Lung microvascular endothelial cell (primary cell): ENCODE data around the gene DIP2C. TPM values are rescaled to one million over a fixed set of nuclear protein-coding genes. Genes with fewer than 3 reads are reported as not detected.
"Not testable (repeated sequence)": the region's sequence is repeated elsewhere in the genome, so short reads cannot be mapped to it uniquely, and the experiment has no call there.

ENCODE experiments used
- DNase-seq, 2 donors: peaks; one replicate each; pipeline versions ENCODE4 v3.0.0 to v3.0.0-alpha.2; 2010; ENCODE audit warnings: low read depth in 2 of 2
- total RNA-seq: library from RNA; depleted of rRNA; stranded (reverse); fragments of >200 nt; gene quantifications from 2 replicates; pipeline ENCODE4 v1.2.1, GENCODE V29; 2014

DIP2C gene
- total RNA-seq, 1 donor from 2014 or later = 8.7 TPM

DNA sequence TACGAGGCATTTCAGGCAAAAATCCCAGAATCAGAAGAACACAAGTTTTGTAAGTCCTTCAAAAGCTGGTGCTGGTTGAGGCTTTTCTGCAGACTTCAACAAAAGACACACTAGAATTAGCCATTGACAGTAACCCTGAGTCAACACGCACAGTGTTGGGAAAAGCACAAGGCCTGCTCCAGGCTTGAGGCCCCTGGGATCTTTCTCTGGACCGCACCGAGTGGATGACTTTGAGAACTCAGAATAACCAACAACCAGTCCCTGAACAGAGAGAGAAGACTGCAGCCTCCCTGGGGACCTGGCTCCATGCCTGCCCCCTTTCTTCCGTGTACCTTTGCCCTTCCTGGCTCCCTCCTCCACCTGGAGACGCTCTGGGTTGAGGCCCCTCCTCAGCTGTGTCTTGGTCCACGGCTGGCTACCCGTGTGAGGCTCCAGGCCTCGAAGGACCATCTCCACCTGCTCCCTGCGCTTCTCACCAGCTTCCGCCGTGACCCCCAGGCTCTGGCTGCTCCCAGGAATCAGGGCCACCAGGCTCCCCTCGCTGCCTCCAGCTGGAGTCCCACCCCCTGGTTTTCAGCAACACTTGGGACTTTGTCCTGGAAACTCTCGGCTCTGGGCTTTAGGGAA lies 28.4 kb downstream of the DIP2C start:
- no peak for DNase-seq

DNA sequence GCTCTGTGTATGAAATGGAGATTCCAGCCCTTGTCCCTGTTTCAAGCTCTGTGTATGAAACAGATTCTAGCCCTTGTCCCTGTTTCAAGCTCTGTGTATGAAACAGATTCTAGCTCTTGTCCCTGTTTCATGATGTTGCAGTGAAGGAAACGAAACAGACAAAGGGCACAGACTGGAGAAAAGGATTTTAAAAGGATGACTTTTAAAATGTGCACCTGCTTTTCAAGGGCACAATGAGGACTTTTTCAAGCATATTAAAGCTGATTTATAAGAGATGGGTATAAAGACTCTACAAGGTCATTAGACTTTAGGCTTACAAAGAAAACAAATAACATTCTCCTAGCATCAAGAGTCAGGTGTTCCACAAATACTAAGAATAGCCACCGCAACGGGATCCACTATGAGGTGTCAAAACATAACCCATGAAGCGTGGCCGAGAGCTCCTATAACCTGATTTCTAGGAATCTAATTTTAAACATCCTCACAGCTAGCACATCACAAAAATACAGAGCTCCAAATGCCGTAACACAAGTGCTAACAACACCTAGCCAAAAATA lies 29.0 kb downstream of the DIP2C start:
- DNase-seq = no peak

GRCh38 chr10:659688-660141 lies 29.8 kb downstream of the DIP2C start:
- DNase-seq = peak; percentile 30 to 61

GRCh38 chr10:657816-658350 lies 31.6 kb downstream of the DIP2C start:
- not testable (repeated sequence) for DNase-seq

DNA sequence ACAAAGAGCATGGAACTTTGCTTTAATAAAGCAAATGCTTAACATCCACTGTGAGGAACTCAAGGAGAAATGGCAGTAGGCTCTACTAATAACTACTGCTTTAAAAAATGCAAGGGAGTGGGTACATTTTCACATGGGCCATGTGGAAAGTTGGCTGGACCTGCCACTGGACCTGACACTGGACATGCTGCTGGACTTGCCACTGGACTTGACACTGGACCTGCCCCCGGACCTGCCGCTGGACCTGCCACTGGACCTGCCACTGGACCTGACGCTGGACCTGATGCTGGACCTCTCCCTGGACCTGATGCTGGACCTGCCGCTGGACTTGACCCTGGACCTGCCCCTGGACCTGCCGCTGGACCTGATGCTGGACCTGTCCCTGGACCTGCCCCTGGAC lies 32.6 kb downstream of the DIP2C start:
- DNase-seq = no peak

GRCh38 chr10:655184-655583 lies 34.3 kb downstream of the DIP2C start:
- no peak for DNase-seq

DNA sequence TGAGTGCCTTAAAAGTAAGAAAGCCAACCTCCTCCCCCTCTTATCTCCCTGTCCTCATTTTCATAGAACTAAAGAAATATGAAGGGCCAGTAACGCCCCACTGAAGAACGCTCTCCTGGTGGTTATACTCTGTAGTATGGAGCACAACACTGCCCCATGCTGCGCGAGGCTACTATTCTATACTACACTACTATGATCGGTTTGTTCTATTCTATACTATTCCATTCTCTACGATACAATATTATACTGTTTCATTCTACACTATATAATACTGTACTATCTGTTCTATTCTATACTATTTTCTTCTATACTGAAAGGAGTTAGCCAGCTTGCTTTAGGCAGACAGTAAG lies 34.8 kb downstream of the DIP2C start:
- no peak for DNase-seq

DNA sequence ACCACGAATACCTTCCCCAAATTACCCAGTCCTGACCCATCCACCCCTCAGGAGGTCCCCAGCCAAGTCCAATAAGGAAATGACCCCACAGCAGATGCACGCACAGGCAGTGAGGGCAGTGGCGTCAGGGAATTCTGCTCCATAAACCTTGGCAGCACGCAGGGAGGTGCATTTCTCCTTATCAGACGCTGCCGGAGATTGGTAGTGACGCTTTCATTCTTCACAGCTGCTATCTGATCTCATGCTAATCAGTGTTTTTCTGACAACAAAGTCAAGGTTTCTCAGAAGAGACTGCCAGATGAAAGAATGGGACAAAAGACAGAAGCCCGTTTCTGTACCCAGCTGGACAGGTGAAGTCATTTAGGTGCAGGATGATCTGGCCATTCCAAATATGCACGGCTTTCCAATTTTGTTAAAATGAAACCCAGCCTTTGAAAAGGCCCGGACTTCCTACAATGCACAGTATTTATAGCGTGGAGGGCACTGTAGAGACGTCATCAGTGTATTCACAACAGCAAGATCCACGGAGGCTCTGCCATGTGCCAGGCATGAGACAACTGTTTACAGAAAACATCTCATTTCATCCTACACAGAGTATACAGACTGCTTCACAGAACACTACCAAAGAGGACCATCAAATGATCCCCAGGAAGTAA lies 35.3 kb downstream of the DIP2C start:
- peak; percentile 8 to 33 for DNase-seq

- DNase-seq = not testable (repeated sequence)
Observed at GRCh38 chr10:652832-653459, 36.5 kb downstream of the DIP2C start.

- no peak for DNase-seq
Observed at GRCh38 chr10:652233-652632, 37.2 kb downstream of the DIP2C start.

DNA sequence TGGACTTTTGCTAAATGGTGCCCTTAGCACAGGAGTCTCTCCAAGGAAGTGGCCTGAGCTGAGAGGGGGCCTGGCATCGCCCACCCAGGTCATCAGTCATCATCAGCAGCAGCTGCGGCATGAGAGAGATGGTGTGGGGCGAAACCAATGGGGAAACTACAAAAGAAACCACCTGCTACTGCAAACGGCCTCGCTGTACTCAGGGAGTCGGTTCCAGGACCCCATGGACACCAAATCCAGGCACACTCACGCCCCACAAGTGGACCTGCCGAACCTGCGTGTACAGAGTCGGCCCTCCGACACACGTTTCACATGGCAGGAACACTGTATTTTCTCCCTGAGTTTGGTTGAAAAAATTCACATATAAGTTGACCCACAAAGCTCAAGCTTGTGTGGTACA lies 37.8 kb downstream of the DIP2C start:
- no peak for DNase-seq

- no peak for DNase-seq
Observed at GRCh38 chr10:650886-651615, 38.4 kb downstream of the DIP2C start.

DNA sequence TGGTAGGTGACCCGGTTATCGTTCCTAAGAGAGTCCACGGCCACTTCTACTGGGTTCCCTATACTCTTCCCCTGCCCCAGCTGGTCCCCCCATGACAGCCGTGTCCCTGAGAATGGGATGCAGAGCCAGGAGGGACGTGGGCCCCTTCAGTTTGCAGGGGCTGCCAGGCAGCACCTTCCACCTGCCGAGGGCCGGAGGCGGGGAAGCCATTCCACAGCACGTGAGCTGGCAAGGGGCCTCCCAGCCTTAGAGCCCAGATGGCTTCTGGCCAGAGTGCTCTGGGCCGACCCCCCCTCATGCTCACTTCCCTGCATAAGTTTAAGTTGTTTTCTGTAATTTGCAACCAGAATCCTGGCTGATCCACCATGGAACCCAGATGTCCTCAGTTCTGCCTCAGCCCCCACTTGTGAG lies 39.0 kb downstream of the DIP2C start:
- DNase-seq = peak in 1 of 2 donors; percentile 53

GRCh38 chr10:649798-650440 lies 39.5 kb downstream of the DIP2C start:
- peak; percentile 19 to 87 for DNase-seq

DNA sequence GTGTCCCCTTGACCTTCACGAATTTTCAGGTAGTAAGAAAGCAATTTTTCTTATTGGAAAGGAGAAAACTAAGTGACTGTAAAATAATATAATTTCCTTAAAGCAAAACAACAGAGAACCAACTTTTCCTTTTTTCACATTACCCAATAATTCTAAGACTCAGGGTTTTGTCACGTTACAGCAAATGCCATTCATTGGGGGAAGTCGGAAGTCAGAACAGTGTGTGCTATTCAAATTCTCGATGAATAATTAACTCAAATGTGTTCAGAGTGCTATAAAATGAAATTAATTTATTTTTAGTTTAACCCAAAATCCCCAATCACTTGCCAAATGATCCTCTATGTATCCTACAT lies 40.0 kb downstream of the DIP2C start:
- no peak for DNase-seq

DNA sequence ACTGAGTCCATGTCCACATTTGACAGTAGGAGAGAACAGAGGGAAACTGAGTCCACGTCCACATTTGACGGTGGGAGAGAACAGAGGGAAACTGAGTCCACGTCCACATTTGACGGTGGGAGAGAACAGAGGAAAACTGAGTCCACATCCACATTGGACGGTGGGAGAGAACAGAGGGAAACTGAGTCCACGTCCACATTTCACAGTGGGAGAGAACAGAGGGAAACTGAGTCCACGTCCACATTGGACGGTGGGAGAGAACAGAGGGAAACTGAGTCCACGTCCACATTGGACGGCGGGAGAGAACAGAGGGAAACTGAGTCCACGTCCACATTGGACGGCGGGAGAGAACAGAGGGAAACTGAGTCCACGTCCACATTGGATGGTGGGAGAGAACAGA lies 42.4 kb downstream of the DIP2C start:
- not testable (repeated sequence) for DNase-seq

- DNase-seq = no peak
Observed at GRCh38 chr10:646118-646524, 43.3 kb downstream of the DIP2C start.

DNA sequence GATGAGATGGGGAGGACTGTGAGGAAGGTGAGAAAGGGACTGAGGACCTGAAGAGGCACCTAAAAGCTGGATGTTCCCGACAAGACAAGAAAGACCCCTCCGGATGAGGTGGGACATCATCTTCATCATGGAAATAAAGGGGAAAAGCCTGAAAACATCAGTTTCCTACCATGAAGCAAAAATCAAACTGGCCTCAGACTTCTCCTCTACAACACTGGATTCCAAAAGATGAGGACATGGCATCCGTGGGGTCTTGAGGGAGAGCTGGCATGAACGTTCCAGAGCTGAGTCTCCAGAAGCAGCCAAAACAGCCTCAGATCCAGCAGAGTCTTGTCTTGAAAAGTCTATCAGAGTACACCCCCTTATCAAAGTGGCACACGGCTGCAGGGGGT lies 44.5 kb downstream of the DIP2C start:
- no peak for DNase-seq

DNA sequence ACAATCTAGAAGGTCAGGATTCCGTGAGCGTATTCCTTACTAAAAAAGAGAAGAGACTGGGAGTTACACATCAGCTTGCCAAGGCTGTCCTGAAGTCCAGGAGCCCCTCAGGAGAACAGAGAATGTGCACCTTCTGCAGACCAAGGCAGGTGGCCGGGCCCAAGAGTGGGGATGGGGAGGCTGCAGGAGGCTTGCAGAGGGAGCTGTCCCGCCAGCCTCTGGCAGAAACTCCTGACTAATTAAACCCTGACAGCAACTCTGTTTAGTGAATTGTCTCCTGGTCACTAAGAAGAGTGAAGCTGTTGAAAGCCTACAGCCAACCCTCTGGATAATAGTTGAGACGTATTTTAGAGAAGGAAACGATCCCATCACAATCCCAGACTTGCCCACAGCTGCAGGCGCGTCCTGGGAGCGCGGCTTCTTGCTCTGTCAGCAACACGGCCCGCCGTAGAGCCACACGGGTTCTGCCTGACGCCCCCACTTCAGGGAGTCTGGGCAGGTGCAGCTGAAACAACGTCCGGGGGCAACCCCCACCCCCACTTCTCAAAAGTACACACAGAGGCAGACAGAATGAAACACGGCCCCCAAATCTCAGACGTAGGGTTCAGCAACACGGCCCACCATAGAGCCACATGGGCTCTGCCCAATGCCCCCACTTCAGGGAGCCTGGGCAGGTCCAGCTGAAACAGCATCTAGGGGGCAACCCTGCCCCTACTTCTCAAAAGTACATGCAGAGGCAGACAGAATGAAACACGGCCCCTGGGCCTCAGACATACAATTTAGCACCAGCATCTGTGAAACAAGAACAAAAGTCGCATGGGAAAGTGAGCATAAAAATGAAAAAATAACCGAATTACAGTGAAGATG lies 45.2 kb downstream of the DIP2C start:
- no peak for DNase-seq

GRCh38 chr10:642186-642890 lies 47.1 kb downstream of the DIP2C start:
- no peak for DNase-seq
